IMR-90 (cell line): ENCODE measurements around the gene TMEM140.

Experiments used
- CEBPB ChIP-seq: IDR thresholded peaks from 2 replicates; pipeline ENCODE4 v1.6.1; 2012; ENCODE audit warnings: low read depth, low read length, improper control_type of control experiment
- FOS ChIP-seq: fragments of 150-350 bp; IDR thresholded peaks from 2 replicates; pipeline ENCODE4 v1.6.1; 2016; ENCODE audit warnings: low read depth, low read length
- MAZ ChIP-seq: IDR thresholded peaks from 2 replicates; pipeline ENCODE4 v1.6.1; 2012; ENCODE audit warnings: low read depth, mild to moderate bottlenecking, low read length, improper control_type of control experiment, moderate library complexity, borderline replicate concordance
- MXI1 ChIP-seq: IDR thresholded peaks from 2 replicates; pipeline ENCODE4 v1.6.1; 2012; ENCODE audit warnings: low read depth, mild to moderate bottlenecking, low read length, moderate library complexity, borderline replicate concordance
- NFE2L2 ChIP-seq: fragments of 150-350 bp; IDR thresholded peaks from 2 replicates; pipeline ENCODE4 v1.6.1; 2016; ENCODE audit warnings: low read depth, mild to moderate bottlenecking, low read length
- POLR2A ChIP-seq: IDR thresholded peaks from 2 replicates; pipeline ENCODE4 v1.6.1; 2012; ENCODE audit warnings: mild to moderate bottlenecking, low read depth, low read length
- RCOR1 ChIP-seq: IDR thresholded peaks from 2 replicates; pipeline ENCODE4 v1.6.1; 2012; ENCODE audit warnings: mild to moderate bottlenecking, low read length, improper control_type of control experiment; ENCODE audit not compliant: insufficient replicate concordance
- RFX5 ChIP-seq: IDR thresholded peaks from 2 replicates; pipeline ENCODE4 v1.8.0; 2012; ENCODE audit warnings: low read depth, mild to moderate bottlenecking, low read length, moderate library complexity
- SMC3 ChIP-seq: fragments of 150-350 bp; IDR thresholded peaks from 2 replicates; pipeline ENCODE4 v1.6.1; 2016; ENCODE audit warnings: low read depth, mild to moderate bottlenecking, antibody characterized with exemption, low read length, moderate library complexity
- TF ChIP-seq, protein P1 (sequence below): conservative IDR thresholded peaks from 2 replicates; pipeline ENCODE4 v1.5.1; 2012; ENCODE audit warnings: mild to moderate bottlenecking, low read depth, low read length, improper control_type of control experiment
- TF ChIP-seq, protein P2 (sequence below): fragments of 150-350 bp; IDR thresholded peaks from 2 replicates; pipeline ENCODE4 v1.6.1; 2017; ENCODE audit warnings: mild to moderate bottlenecking, antibody characterized with exemption, low read length, low read depth

DNA sequence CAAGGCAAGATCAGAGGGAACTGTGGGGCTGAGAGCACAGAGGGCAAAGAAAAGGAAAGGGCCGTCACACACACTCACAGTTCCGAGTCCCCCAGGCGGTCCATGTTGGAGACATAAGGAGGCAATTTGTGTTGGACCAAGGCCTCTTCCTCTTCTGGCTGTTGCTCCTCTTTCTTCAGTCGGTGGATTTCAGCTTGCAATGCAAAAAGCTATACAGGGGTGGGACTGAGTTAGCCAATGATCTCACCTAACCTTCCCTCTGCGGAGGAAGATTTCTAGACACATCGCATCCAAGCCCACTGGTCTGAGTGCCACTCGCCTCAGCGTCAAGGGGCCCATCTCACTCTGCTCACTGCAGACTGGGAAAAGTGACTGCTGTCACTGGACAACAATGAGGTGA, 58.0 kb downstream of the TMEM140 start:
- TF ChIP-seq POLR2A, result no peak
- TF ChIP-seq, protein P1, sequence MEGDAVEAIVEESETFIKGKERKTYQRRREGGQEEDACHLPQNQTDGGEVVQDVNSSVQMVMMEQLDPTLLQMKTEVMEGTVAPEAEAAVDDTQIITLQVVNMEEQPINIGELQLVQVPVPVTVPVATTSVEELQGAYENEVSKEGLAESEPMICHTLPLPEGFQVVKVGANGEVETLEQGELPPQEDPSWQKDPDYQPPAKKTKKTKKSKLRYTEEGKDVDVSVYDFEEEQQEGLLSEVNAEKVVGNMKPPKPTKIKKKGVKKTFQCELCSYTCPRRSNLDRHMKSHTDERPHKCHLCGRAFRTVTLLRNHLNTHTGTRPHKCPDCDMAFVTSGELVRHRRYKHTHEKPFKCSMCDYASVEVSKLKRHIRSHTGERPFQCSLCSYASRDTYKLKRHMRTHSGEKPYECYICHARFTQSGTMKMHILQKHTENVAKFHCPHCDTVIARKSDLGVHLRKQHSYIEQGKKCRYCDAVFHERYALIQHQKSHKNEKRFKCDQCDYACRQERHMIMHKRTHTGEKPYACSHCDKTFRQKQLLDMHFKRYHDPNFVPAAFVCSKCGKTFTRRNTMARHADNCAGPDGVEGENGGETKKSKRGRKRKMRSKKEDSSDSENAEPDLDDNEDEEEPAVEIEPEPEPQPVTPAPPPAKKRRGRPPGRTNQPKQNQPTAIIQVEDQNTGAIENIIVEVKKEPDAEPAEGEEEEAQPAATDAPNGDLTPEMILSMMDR, result no peak
- TF ChIP-seq, protein P2, sequence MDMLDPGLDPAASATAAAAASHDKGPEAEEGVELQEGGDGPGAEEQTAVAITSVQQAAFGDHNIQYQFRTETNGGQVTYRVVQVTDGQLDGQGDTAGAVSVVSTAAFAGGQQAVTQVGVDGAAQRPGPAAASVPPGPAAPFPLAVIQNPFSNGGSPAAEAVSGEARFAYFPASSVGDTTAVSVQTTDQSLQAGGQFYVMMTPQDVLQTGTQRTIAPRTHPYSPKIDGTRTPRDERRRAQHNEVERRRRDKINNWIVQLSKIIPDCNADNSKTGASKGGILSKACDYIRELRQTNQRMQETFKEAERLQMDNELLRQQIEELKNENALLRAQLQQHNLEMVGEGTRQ, result no peak
- TF ChIP-seq RCOR1, result no peak
- TF ChIP-seq FOS, result no peak
- TF ChIP-seq SMC3, result no peak
- TF ChIP-seq NFE2L2, result no peak
- no peak for TF ChIP-seq CEBPB
- no peak for TF ChIP-seq RFX5
- TF ChIP-seq MAZ, result no peak
- TF ChIP-seq MXI1, result no peak
